HCT116 (cell line): Measurements from ENCODE around the gene DNAJC16. TPM values are rescaled to one million over a fixed set of nuclear protein-coding genes. Genes with fewer than 3 reads are reported as not detected.

Experiments
- ATAC-seq: fragments of 200-7000 bp; cut with Tn5 transposase; 2 replicates; pipeline ENCODE4 v1.9.1; 2020; ENCODE audit warnings: mild to moderate bottlenecking, moderate library complexity
- BruUV-seq: library from RNA; stranded (reverse); fragments of 400-500 nt; replicated peaks from 2 replicates; lab custom pipeline; 2021; lab: Mats Ljungman, UMichigan
- CTCF ChIA-PET: fragments of 300-600 bp; sonication (Branson Sonifier 250); formaldehyde crosslinking; loops from one replicate; lab custom pipeline; 2021; ENCODE audit warnings: antibody characterized with exemption; lab: Charles Lee
- POLR2A ChIA-PET: fragments of 300-600, 350-600 bp; sonication (Branson Sonifier 250); formaldehyde crosslinking; loops from one replicate; lab custom pipeline; 2021; ENCODE audit warnings: antibody characterized with exemption; lab: Charles Lee
- RAD21 ChIA-PET, 2 experiments: fragments of 300-600 bp; sonication (Branson Sonifier 250); formaldehyde crosslinking; loops; one replicate each; lab custom pipeline; 2023; ENCODE audit warnings: low total read pairs in 2 of 2; ENCODE audit not compliant: uncharacterized antibody in 2 of 2, unreplicated experiment in 2 of 2, low non-redundant PET in 1 of 2; lab: Charles Lee
- DNase-seq: peaks from one replicate; pipeline ENCODE4 v3.0.0-alpha.2; 2010; ENCODE audit warnings: low read depth, low spot score
- H2AFZ ChIP-seq: fragments of 200-600 bp; shearing (Covaris generic), sonication (generic); 2 replicates; pipeline ENCODE4 v1.6.1; 2017; ENCODE audit warnings: low read depth, mixed run types, mixed read lengths, antibody characterized with exemption, low read length; ENCODE audit not compliant: poor library complexity, severe bottlenecking
- H3K27ac ChIP-seq: 2 replicates; pipeline ENCODE4 v1.5.1; 2012; ENCODE audit warnings: low read depth, low read length
- H3K27me3 ChIP-seq: fragments of 200-600 bp; sonication (generic); 2 replicates; pipeline ENCODE4 v1.6.1; 2016; ENCODE audit warnings: mixed run types, low read length, mixed read lengths; ENCODE audit not compliant: insufficient read depth
- H3K36me3 ChIP-seq, 2 experiments: fragments of 200-500 bp in 1 of 2; fragments of 200-600 bp in 1 of 2; sonication (Bioruptor generic) in 1 of 2; sonication (generic) in 1 of 2; 2 replicates each; pipeline versions ENCODE4 v1.5.1 to v1.6.1; 2014 to 2016; ENCODE audit warnings: low read length in 2 of 2, inconsistent platforms in 1 of 2, mixed read lengths in 1 of 2, mixed run types in 1 of 2; ENCODE audit not compliant: insufficient read depth in 2 of 2, control insufficient read depth in 1 of 2
- H3K4me1 ChIP-seq, 2 experiments: fragments of 200-600 bp in 1 of 2; sonication (generic) in 1 of 2; 2 replicates each; pipeline versions ENCODE4 v1.5.1 to v1.6.1; 2012 to 2017; ENCODE audit warnings: low read length in 2 of 2, inconsistent platforms in 1 of 2, mild to moderate bottlenecking in 1 of 2, mixed read lengths in 1 of 2, mixed run types in 1 of 2, moderate library complexity in 1 of 2; ENCODE audit not compliant: insufficient read depth in 2 of 2, control insufficient read depth in 1 of 2
- H3K4me2 ChIP-seq: fragments of 200-600 bp; sonication (generic); 2 replicates; pipeline ENCODE4 v1.6.1; 2017; ENCODE audit warnings: mixed run types, low read length, mixed read lengths
- H3K4me3 ChIP-seq, 2 experiments: fragments of 200-600 bp in 1 of 2; sonication (generic) in 1 of 2; replicated peaks in 1 of 2; 2 replicates each; pipeline ENCODE4 v1.5.1; 2011 to 2016; ENCODE audit warnings: low read length in 2 of 2, control low read depth in 1 of 2, low read depth in 1 of 2, mild to moderate bottlenecking in 1 of 2, mixed read lengths in 1 of 2, mixed run types in 1 of 2
- H3K79me2 ChIP-seq: fragments of 200-600 bp; sonication (generic); 2 replicates; pipeline ENCODE4 v1.6.1; 2017; ENCODE audit warnings: mild to moderate bottlenecking, mixed run types, low read length, moderate library complexity, mixed read lengths; ENCODE audit not compliant: insufficient read depth
- H3K9ac ChIP-seq: fragments of 200-600 bp; sonication (generic); 2 replicates; pipeline ENCODE4 v1.6.1; 2016; ENCODE audit warnings: low read length, mixed read lengths
- H3K9me2 ChIP-seq: fragments of 200-600 bp; sonication (generic), shearing (Covaris generic); 2 replicates; pipeline ENCODE4 v1.6.1; 2017; ENCODE audit warnings: mixed run types, mild to moderate bottlenecking, moderate library complexity; ENCODE audit not compliant: insufficient read depth
- H3K9me3 ChIP-seq, 2 experiments: fragments of 200-500 bp in 1 of 2; fragments of 200-600 bp in 1 of 2; sonication (Bioruptor generic) in 1 of 2; sonication (generic) in 1 of 2; 2 replicates each; pipeline ENCODE4 v1.6.1; 2014 to 2017; ENCODE audit warnings: low read length in 2 of 2, mixed read lengths in 2 of 2, inconsistent platforms in 1 of 2, low read depth in 1 of 2, mild to moderate bottlenecking in 1 of 2, mixed run types in 1 of 2, moderate library complexity in 1 of 2; ENCODE audit not compliant: control insufficient read depth in 1 of 2, insufficient read depth in 1 of 2
- H4K20me1 ChIP-seq: fragments of 200-600 bp; sonication (generic), shearing (Covaris generic); 2 replicates; pipeline ENCODE4 v1.6.1; 2017; ENCODE audit warnings: mixed run types, mild to moderate bottlenecking, moderate library complexity; ENCODE audit not compliant: insufficient read depth
- CBX3 ChIP-seq: IDR thresholded peaks from 2 replicates; pipeline ENCODE4 v1.6.1; 2012; ENCODE audit warnings: low read depth
- CEBPB ChIP-seq: IDR thresholded peaks from 2 replicates; pipeline ENCODE4 v1.6.1; 2012; ENCODE audit warnings: low read depth
- EGR1 ChIP-seq: IDR thresholded peaks from 2 replicates; pipeline ENCODE4 v1.6.1; 2012; ENCODE audit warnings: low read depth
- ELF1 ChIP-seq: IDR thresholded peaks from 2 replicates; pipeline ENCODE4 v1.6.1; 2012; ENCODE audit warnings: low read depth, borderline replicate concordance
- EZH2 ChIP-seq: fragments of 200-600 bp; sonication (generic); IDR thresholded peaks from 2 replicates; pipeline ENCODE4 v1.6.1; 2017; ENCODE audit warnings: antibody characterized with exemption, mixed run types
- EZH2phosphoT487 ChIP-seq: fragments of 200-600 bp; IDR thresholded peaks from 2 replicates; pipeline ENCODE4 v1.6.1; 2018; ENCODE audit warnings: antibody characterized with exemption, borderline replicate concordance
- FOSL1 ChIP-seq: IDR thresholded peaks from 2 replicates; pipeline ENCODE4 v1.6.1; 2012; ENCODE audit warnings: low read depth
- JUND ChIP-seq: IDR thresholded peaks from 2 replicates; pipeline ENCODE4 v1.6.1; 2012
- POLR2A ChIP-seq: IDR thresholded peaks from 2 replicates; pipeline ENCODE4 v1.7.0; 2011; ENCODE audit warnings: borderline replicate concordance; ENCODE audit not compliant: insufficient read depth, insufficient read length; ENCODE audit errors: extremely low read depth
- POLR2AphosphoS5 ChIP-seq: IDR thresholded peaks from 2 replicates; pipeline ENCODE4 v1.6.1; 2011; ENCODE audit warnings: mild to moderate bottlenecking, low read depth, low read length, moderate library complexity
- SIN3A ChIP-seq: IDR thresholded peaks from 2 replicates; pipeline ENCODE4 v1.6.1; 2012; ENCODE audit warnings: low read depth
- SP1 ChIP-seq: IDR thresholded peaks from 2 replicates; pipeline ENCODE4 v1.6.1; 2012; ENCODE audit warnings: low read depth
- SRF ChIP-seq: IDR thresholded peaks from 2 replicates; pipeline ENCODE4 v1.6.1; 2012; ENCODE audit warnings: low read depth
- TCF7L2 ChIP-seq: IDR thresholded peaks from 2 replicates; pipeline ENCODE4 v1.7.0; 2011; ENCODE audit warnings: borderline replicate concordance, inconsistent platforms; ENCODE audit not compliant: insufficient read depth, insufficient read length; ENCODE audit errors: extremely low read depth
- YY1 ChIP-seq: IDR thresholded peaks from 2 replicates; pipeline ENCODE4 v1.6.1; 2011; ENCODE audit warnings: low read length, low read depth, moderate library complexity, mild to moderate bottlenecking; ENCODE audit not compliant: insufficient replicate concordance; ENCODE audit errors: extremely low read depth
- ZNF274 ChIP-seq: fragments of 200-500 bp; sonication (Bioruptor generic); IDR thresholded peaks from 2 replicates; pipeline ENCODE4 v1.6.1; 2014; ENCODE audit warnings: mild to moderate bottlenecking, low read depth, low read length, inconsistent platforms
- intact Hi-C: fragments of 100-400 bp; cut with micrococcal nuclease; formaldehyde crosslinking; loops from 2 replicates; pipeline ENCODE4 v1.10.0; 2022
- total RNA-seq: library from RNA; stranded (reverse); gene quantifications from one replicate; pipeline ENCODE4 v1.2.1, GENCODE V29; 2021; ENCODE audit not compliant: unreplicated experiment
- TF ChIP-seq, protein P1 (sequence below): IDR thresholded peaks from 2 replicates; pipeline ENCODE4 v1.6.1; 2012
- TF ChIP-seq, protein P2 (sequence below), 3 experiments: fragments of 200-600 bp in 1 of 3; sonication (generic) in 1 of 3; IDR thresholded peaks in 2 of 3; conservative IDR thresholded peaks in 1 of 3; 2 replicates each; pipeline ENCODE4 v1.5.1; 2012 to 2017; ENCODE audit warnings: low read depth in 2 of 3, low read length in 2 of 3, antibody characterized with exemption in 1 of 3, borderline replicate concordance in 1 of 3, control low read depth in 1 of 3, mild to moderate bottlenecking in 1 of 3, mixed read lengths in 1 of 3, mixed run types in 1 of 3, moderate library complexity in 1 of 3; ENCODE audit not compliant: insufficient read depth in 1 of 3

DNAJC16 gene
- total RNA-seq, 1 experiment from 2014 or later: 20.6 TPM

DNA sequence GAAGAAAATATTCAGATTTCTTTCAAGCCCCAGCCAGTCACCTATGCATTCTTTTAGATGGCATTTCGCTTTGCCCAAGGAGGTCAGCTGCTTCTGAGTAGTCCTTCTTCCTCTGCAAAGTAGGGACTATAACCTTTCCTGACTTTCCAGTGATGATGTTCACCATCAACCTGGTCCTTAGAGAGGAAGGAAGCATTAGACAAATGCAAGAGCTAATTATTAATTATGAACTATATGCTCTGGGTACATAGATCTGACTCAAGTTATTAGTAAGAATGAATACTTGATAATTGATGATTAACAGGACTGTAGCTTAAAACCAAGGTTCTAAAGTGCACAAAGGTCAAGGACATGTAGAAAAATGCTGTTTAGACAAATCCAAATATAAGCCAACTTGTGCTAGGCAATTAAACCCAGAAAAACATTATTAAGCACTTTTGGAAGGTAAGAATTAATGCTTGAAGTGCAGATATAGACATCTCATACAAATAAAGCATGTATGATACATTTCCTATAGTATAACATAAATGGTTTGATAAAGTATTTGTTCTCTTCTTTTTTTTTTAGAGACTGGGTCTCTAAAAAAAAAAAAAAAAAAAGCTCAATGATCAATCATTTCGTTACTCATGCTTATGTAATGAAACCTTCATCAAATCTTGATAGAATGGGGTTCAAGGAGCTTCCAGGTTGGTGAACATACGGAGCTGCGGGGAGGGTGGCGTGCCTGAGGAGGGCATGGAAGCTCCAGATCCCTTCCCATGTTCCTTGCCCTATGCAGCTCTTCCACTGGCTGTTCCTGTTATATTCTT is 69.4 kb downstream of the DNAJC16 start:
- DNase-seq (no peak), ATAC-seq (0 out of 2 replicates have a peak, but pooled peaks have one; percentile 12)
- TF ChIP-seq, protein P1, sequence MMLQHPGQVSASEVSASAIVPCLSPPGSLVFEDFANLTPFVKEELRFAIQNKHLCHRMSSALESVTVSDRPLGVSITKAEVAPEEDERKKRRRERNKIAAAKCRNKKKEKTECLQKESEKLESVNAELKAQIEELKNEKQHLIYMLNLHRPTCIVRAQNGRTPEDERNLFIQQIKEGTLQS: no peak
- TF ChIP-seq SIN3A: no peak
- TF ChIP-seq POLR2AphosphoS5: no peak
- TF ChIP-seq EZH2phosphoT487: no peak
- TF ChIP-seq CBX3: no peak
- no peak for TF ChIP-seq EZH2
- no peak for TF ChIP-seq SP1
- TF ChIP-seq POLR2A: no peak
- TF ChIP-seq JUND: no peak
- no peak for TF ChIP-seq FOSL1
- TF ChIP-seq ELF1: no peak
- Histone ChIP-seq H3K9me2 (no peaks in the 10 kb centered on the region), H3K36me3 (no peaks in the 10 kb centered on the region), H3K4me3 (no peak overlapping the region), H3K4me1 (no peaks in the 10 kb centered on the region), H3K9ac (no peak overlapping the region), H4K20me1 (no peaks in the 10 kb centered on the region), H3K9me3 (no peaks in the 10 kb centered on the region), H3K27me3 (no peaks in the 10 kb centered on the region), H2AFZ (no peak overlapping the region), H3K79me2 (no peaks in the 10 kb centered on the region), H3K4me2 (no peak overlapping the region), H3K27ac (no peak overlapping the region)
- ChIA-PET CTCF (interaction anchor here (2.4 kb wide), 1 partner anchor 146 kb away, joined by 13 read pairs; the partner anchor contains the start of gene TMEM82), POLR2A (interaction anchor here (1.3 kb wide), 1 partner anchor 22 kb away, joined by 5 read pairs; the partner anchor contains the start of gene DDI2), RAD21 (interaction anchor here in 1 of 2 experiments (1.1 kb wide), 1 partner anchor 145 kb away, joined by 5 read pairs; no protein-coding TSS in a partner anchor)
- intact Hi-C loops: loop anchor here (1.0 kb wide), 1 partner anchor 145 kb away; no protein-coding TSS in a partner anchor
- no TSS peak for BruUV-seq

DNA sequence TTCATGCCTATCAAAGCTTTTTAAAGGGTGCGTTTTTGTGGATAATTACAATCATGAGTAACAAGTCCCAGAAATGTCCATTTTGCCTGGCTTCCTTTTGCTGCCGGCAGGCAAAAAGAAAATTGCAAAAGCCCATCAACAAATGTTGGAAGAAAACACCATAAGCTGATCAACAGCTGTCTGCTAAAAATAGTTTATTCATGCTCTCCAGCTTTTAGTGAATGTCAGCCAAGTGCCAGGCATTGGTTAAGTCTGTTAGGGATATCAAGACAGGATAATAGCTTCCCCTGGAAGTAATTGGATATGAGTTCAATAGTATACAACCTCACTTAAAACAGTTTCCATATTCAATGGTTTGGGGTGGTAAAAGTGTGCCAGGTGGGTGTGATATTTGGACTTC is 71.8 kb downstream of the DNAJC16 start:
- no peak overlapping the region for H3K4me3 ChIP-seq
- no peak for DNase-seq
- no peaks in the 10 kb centered on the region for H3K9me3 ChIP-seq
- H3K4me1 ChIP-seq: no peaks in the 10 kb centered on the region
- intact Hi-C loops: no loop called here
- H2AFZ ChIP-seq: no peak overlapping the region
- no peaks in the 10 kb centered on the region for H3K79me2 ChIP-seq
- H3K9ac ChIP-seq: no peak overlapping the region
- H3K27ac ChIP-seq: no peak overlapping the region
- ChIA-PET CTCF (no interaction called here), RAD21 (no interaction called here), POLR2A (no interaction called here)
- no peaks in the 10 kb centered on the region for H3K36me3 ChIP-seq
- BruUV-seq: no TSS peak
- ATAC-seq: no peak
- no peaks in the 10 kb centered on the region for H4K20me1 ChIP-seq
- no peaks in the 10 kb centered on the region for H3K27me3 ChIP-seq
- no peaks in the 10 kb centered on the region for H3K9me2 ChIP-seq
- no peak overlapping the region for H3K4me2 ChIP-seq
- TF ChIP-seq CBX3 (no peak), TCF7L2 (no peak), SP1 (no peak), YY1 (no peak), SRF (no peak), CEBPB (no peak), ELF1 (no peak), JUND (no peak), ZNF274 (no peak), EGR1 (no peak), EZH2phosphoT487 (no peak), POLR2AphosphoS5 (no peak), FOSL1 (no peak), SIN3A (no peak)
- TF ChIP-seq, protein P1: no peak
- TF ChIP-seq, protein P2, sequence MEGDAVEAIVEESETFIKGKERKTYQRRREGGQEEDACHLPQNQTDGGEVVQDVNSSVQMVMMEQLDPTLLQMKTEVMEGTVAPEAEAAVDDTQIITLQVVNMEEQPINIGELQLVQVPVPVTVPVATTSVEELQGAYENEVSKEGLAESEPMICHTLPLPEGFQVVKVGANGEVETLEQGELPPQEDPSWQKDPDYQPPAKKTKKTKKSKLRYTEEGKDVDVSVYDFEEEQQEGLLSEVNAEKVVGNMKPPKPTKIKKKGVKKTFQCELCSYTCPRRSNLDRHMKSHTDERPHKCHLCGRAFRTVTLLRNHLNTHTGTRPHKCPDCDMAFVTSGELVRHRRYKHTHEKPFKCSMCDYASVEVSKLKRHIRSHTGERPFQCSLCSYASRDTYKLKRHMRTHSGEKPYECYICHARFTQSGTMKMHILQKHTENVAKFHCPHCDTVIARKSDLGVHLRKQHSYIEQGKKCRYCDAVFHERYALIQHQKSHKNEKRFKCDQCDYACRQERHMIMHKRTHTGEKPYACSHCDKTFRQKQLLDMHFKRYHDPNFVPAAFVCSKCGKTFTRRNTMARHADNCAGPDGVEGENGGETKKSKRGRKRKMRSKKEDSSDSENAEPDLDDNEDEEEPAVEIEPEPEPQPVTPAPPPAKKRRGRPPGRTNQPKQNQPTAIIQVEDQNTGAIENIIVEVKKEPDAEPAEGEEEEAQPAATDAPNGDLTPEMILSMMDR (IDR thresholded peaks at IDR 0.05 in 2 of 3, conservative IDR thresholded peaks at IDR 0.05 in 1 of 3; ENCODE audit: borderline replicate concordance in 1 of 3, insufficient read depth in 1 of 3, low read depth in 2 of 3, low read length in 2 of 3): no peak
